Epithelial cell of proximal tubule (primary cell): ENCODE measurements around the gene DCP1A. TPM values are rescaled to one million over a fixed set of nuclear protein-coding genes. Genes with fewer than 3 reads are reported as not detected.

Source experiments
- DNase-seq: peaks from one replicate; pipeline ENCODE4 v3.0.0-alpha.2; 2011; ENCODE audit warnings: low read depth
- H3K4me3 ChIP-seq: 2 replicates; pipeline ENCODE4 v1.5.1; 2011; ENCODE audit warnings: low read depth, mild to moderate bottlenecking, low read length
- CTCF ChIP-seq: conservative IDR thresholded peaks from 2 replicates; pipeline ENCODE4 v1.5.1; 2012; ENCODE audit warnings: low read depth, mild to moderate bottlenecking, low read length
- total RNA-seq: library from RNA; depleted of rRNA; stranded (reverse); fragments of >200 nt; gene quantifications from 2 replicates; pipeline ENCODE4 v1.2.3, GENCODE V29; 2015

The DCP1A gene
- total RNA-seq, 1 donor from 2014 or later = 8.8 TPM

GRCh38 chr3:53234841-53235232 is 112.5 kb downstream of the DCP1A start:
- DNase-seq = no peak
- no peak for TF ChIP-seq CTCF
- H3K4me3 ChIP-seq = no peak overlapping the region

- no peak for DNase-seq
- H3K4me3 ChIP-seq = no peak overlapping the region
- no peak for TF ChIP-seq CTCF
Measured at GRCh38 chr3:53234130-53234840, 113.1 kb downstream of the DCP1A start.

Other genes starting within 250 kb of the DCP1A start
- gene RFT1, start 217.1 kb downstream of the DCP1A start, total RNA-seq = 25.1 and 29.2 TPM in 2 replicates
- 4.0 and 9.3 TPM in 2 replicates for gene PRKCD, start 186.3 kb downstream of the DCP1A start, total RNA-seq
- gene TKT, start 91.5 kb downstream of the DCP1A start, total RNA-seq = 403 and 614 TPM in 2 replicates
- gene CACNA1D, start 147.1 kb upstream of the DCP1A start, total RNA-seq = 0.07 and 1.9 TPM in 2 replicates